HepG2 (cell line): ENCODE results near the gene APBB1IP. TPM values are rescaled to one million over a fixed set of nuclear protein-coding genes. Genes with fewer than 3 reads are reported as not detected.

Experiments
- ATAC-seq: fragments of 200-7000 bp; cut with Tn5 transposase; 3 replicates; pipeline ENCODE4 v1.9.1; 2020; ENCODE audit warnings: mild to moderate bottlenecking, moderate library complexity
- Bru-seq: library from RNA; stranded (reverse); fragments of 400-500 nt; gene quantifications from one replicate; lab custom pipeline; 2021; lab: Mats Ljungman, UMichigan
- BruChase-seq, 2 experiments: library from RNA; stranded (reverse); fragments of 400-500 nt; gene quantifications; one replicate each; lab custom pipeline; 2021; lab: Mats Ljungman, UMichigan
- BruUV-seq: library from RNA; stranded (reverse); fragments of 400-500 nt; replicated peaks from 2 replicates; lab custom pipeline; 2021; lab: Mats Ljungman, UMichigan
- CTCF ChIA-PET: fragments of 300-600 bp; formaldehyde crosslinking; extraction: SDS; loops from one replicate; lab custom pipeline; 2021; ENCODE audit warnings: low total read pairs, inconsistent platforms, low intra/inter-chr PET ratio; lab: Yijun Ruan, JAX
- POLR2A ChIA-PET: fragments of 350-600 bp; sonication (Branson Sonifier 250); formaldehyde crosslinking; loops from one replicate; lab custom pipeline; 2020; ENCODE audit warnings: antibody characterized with exemption, inconsistent platforms; lab: Yijun Ruan, JAX
- DNase-seq: peaks from one replicate; pipeline ENCODE4 v3.0.0-alpha.2; 2015; ENCODE audit warnings: low spot score
- FAIRE-seq: peaks from 3 replicates; lab custom pipeline; 2011; peaks lifted over from hg19 to GRCh38; lab: Jason Lieb, UNC
- H2AFZ ChIP-seq: one replicate; pipeline ENCODE4 v1.6.1; 2011; ENCODE audit warnings: low read length, inconsistent platforms
- H3K27ac ChIP-seq: fragments of 300-600 bp; 3 replicates; pipeline ENCODE4 v1.8.0; 2011; ENCODE audit warnings: mixed run types, mild to moderate bottlenecking, mixed read lengths, low read length, inconsistent platforms; ENCODE audit not compliant: insufficient read depth; ENCODE audit errors: extremely low read length
- H3K27me3 ChIP-seq, 2 experiments: fragments of 200-600 bp in 1 of 2; 2 replicates in 1 of 2; 3 replicates in 1 of 2; pipeline versions ENCODE4 v1.6.0 to v1.8.0; 2011; ENCODE audit warnings: low read length in 2 of 2, mild to moderate bottlenecking in 2 of 2, moderate library complexity in 2 of 2, inconsistent platforms in 1 of 2; ENCODE audit not compliant: insufficient read depth in 2 of 2, control insufficient read depth in 1 of 2
- H3K36me3 ChIP-seq, 2 experiments: fragments of 200-600 bp in 1 of 2; replicated peaks in 1 of 2; 2 replicates in 1 of 2; 3 replicates in 1 of 2; pipeline versions ENCODE4 v1.5.1 to v1.8.0; 2011; ENCODE audit warnings: low read length in 2 of 2, inconsistent platforms in 1 of 2; ENCODE audit not compliant: insufficient read depth in 2 of 2, control insufficient read depth in 1 of 2
- H3K4me1 ChIP-seq: 2 replicates; pipeline ENCODE4 v1.5.1; 2012; ENCODE audit warnings: low read length, inconsistent platforms; ENCODE audit not compliant: insufficient read depth
- H3K4me2 ChIP-seq: 2 replicates; pipeline ENCODE4 v1.6.0; 2011; ENCODE audit warnings: low read depth, low read length, inconsistent platforms
- H3K4me3 ChIP-seq, 3 experiments: fragments of 200-600 bp in 1 of 3; sonication (generic), shearing (Covaris generic) in 1 of 3; replicated peaks in 1 of 3; 2 replicates each; pipeline ENCODE4 v1.5.1; 2011 to 2016; ENCODE audit warnings: low read length in 3 of 3, inconsistent platforms in 2 of 3, low read depth in 2 of 3, mild to moderate bottlenecking in 2 of 3, control low read depth in 1 of 3, mixed read lengths in 1 of 3; ENCODE audit not compliant: insufficient read depth in 1 of 3
- H3K79me2 ChIP-seq: one replicate; pipeline ENCODE4 v1.6.1; 2011; ENCODE audit warnings: low read length, inconsistent platforms; ENCODE audit not compliant: insufficient read depth
- H3K9ac ChIP-seq: 2 replicates; pipeline ENCODE4 v1.6.0; 2011; ENCODE audit warnings: mild to moderate bottlenecking, low read depth, low read length, inconsistent platforms; ENCODE audit not compliant: insufficient read depth
- H3K9me3 ChIP-seq: 2 replicates; pipeline ENCODE4 v1.5.1; 2012; ENCODE audit warnings: mild to moderate bottlenecking, low read length
- H4K20me1 ChIP-seq: 2 replicates; pipeline ENCODE4 v1.6.0; 2011; ENCODE audit warnings: inconsistent platforms, mild to moderate bottlenecking, low read length, moderate library complexity; ENCODE audit not compliant: insufficient read depth
- CEBPB ChIP-seq: IDR thresholded peaks from 2 replicates; pipeline ENCODE4 v1.6.1; 2011; ENCODE audit warnings: low read depth, low read length, improper control_type of control experiment, borderline replicate concordance
- HDAC1 ChIP-seq: sonication (generic); formaldehyde crosslinking; IDR thresholded peaks from 2 replicates; pipeline ENCODE4 v1.5.1; 2020; ENCODE audit warnings: mild to moderate bottlenecking, missing genetic modification reagents
- MAFF ChIP-seq: IDR thresholded peaks from 2 replicates; pipeline ENCODE4 v1.6.1; 2011; ENCODE audit warnings: low read depth, low read length, improper control_type of control experiment
- MAFK ChIP-seq, 2 experiments: IDR thresholded peaks in 1 of 2; conservative IDR thresholded peaks in 1 of 2; 2 replicates each; pipeline ENCODE4 v1.6.1; 2011; ENCODE audit warnings: improper control_type of control experiment in 2 of 2, low read length in 2 of 2
- TCF7L2 ChIP-seq: IDR thresholded peaks from 2 replicates; pipeline ENCODE4 v1.6.1; 2011; ENCODE audit warnings: mild to moderate bottlenecking, low read depth, low read length, moderate library complexity
- ZBTB37 ChIP-seq: sonication (generic); formaldehyde crosslinking; IDR thresholded peaks from 2 replicates; pipeline ENCODE4 v1.4.0; 2020; ENCODE audit warnings: mild to moderate bottlenecking, missing genetic modification reagents
- WGBS: methylation state at CpG from one replicate; pipeline ENCODE4 v1.1.6; 2017; ENCODE audit warnings: low lambda C conversion rate; 5-methylcytosine and 5-hydroxymethylcytosine counted together
- in situ Hi-C: cut with HindIII; loops from 2 replicates; pipeline ENCODE4 v1.10.0; 2017; ENCODE audit warnings: low pct_unique_long_range_greater_than_20kb; ENCODE audit not compliant: extremely low pct_ligation_motif_present
- intact Hi-C: fragments of 100-400 bp; cut with micrococcal nuclease; formaldehyde crosslinking; loops from one replicate; pipeline ENCODE4 v1.10.0; 2022; ENCODE audit not compliant: unreplicated experiment
- long read RNA-seq, 2 experiments: library from RNA in 1 of 2; library from polyadenylated mRNA in 1 of 2; stranded (forward) in 1 of 2; unstranded in 1 of 2; transcript quantifications; one replicate each; pipeline ENCODE4 v2.0.0, GENCODE V29; 2019 to 2022
- polyA minus RNA-seq, 3 experiments: library from RNA; depleted of rRNA, polyadenylated mRNA; stranded (reverse); fragments of >200 nt; gene quantifications; 2 replicates each; pipeline ENCODE4 v1.2.3, GENCODE V29; 2011; ENCODE audit warnings: low replicate concordance in 1 of 3
- polyA plus RNA-seq, 8 experiments: library from polyadenylated mRNA; depleted of rRNA in 3 of 8; stranded (reverse) in 7 of 8; unstranded in 1 of 8; fragments of >200 nt; fragmentation: Illumina TruSeq in 4 of 8; extraction: Trizol in 4 of 8; gene quantifications; 2 replicates each; pipeline versions ENCODE4 v1.2.1 to v1.2.3, GENCODE V29; 2011 to 2016; ENCODE audit warnings: low read depth in 4 of 8, missing spikeins in 1 of 8, mixed read lengths in 1 of 8; ENCODE audit not compliant: insufficient read depth in 1 of 8
- total RNA-seq, 5 experiments: library from RNA; depleted of rRNA; stranded (reverse); fragments of >200 nt; fragmentation: Illumina TruSeq; extraction: Trizol; gene quantifications; 2 replicates each; pipeline ENCODE4 v1.2.3, GENCODE V29; 2016; ENCODE audit warnings: low read depth in 1 of 5
- TF ChIP-seq, protein P1 (sequence below): IDR thresholded peaks from 2 replicates; pipeline ENCODE4 v1.6.1; 2016; ENCODE audit warnings: missing biosample characterization, missing genetic modification reagents, low read depth

The APBB1IP gene, protein sequence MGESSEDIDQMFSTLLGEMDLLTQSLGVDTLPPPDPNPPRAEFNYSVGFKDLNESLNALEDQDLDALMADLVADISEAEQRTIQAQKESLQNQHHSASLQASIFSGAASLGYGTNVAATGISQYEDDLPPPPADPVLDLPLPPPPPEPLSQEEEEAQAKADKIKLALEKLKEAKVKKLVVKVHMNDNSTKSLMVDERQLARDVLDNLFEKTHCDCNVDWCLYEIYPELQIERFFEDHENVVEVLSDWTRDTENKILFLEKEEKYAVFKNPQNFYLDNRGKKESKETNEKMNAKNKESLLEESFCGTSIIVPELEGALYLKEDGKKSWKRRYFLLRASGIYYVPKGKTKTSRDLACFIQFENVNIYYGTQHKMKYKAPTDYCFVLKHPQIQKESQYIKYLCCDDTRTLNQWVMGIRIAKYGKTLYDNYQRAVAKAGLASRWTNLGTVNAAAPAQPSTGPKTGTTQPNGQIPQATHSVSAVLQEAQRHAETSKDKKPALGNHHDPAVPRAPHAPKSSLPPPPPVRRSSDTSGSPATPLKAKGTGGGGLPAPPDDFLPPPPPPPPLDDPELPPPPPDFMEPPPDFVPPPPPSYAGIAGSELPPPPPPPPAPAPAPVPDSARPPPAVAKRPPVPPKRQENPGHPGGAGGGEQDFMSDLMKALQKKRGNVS
- total RNA-seq (2016; rRNA removed; fragmentation: Illumina TruSeq; extraction: Trizol) (not detected in 2 replicates), polyA plus RNA-seq (2011; rRNA removed) (0.08 TPM in 1 of 2 replicates, not detected in the other), polyA minus RNA-seq (2011; rRNA and poly(A)+ RNA removed; ENCODE audit: low replicate concordance) (0.05 TPM in 1 of 2 replicates, not detected in the other), Bru-seq, nascent RNA (percentile 10 among the genes with signal in this experiment), BruChase-seq, experiment 1, labeled RNA remaining after a 6-hour chase (percentile 4 among the genes with signal in this experiment), BruChase-seq, experiment 2, labeled RNA remaining after a 2-hour chase (percentile 11 among the genes with signal in this experiment)
- not detected in 2 replicates for total RNA-seq (2016; cell fraction: cytosol; rRNA removed; fragmentation: Illumina TruSeq; extraction: Trizol; ENCODE audit: low read depth)
- total RNA-seq (2016; cell fraction: insoluble cytoplasmic fraction; rRNA removed; fragmentation: Illumina TruSeq; extraction: Trizol), result not detected in 2 replicates
- total RNA-seq (2016; cell fraction: membrane; rRNA removed; fragmentation: Illumina TruSeq; extraction: Trizol), result not detected in 2 replicates
- total RNA-seq (2016; cell fraction: nucleus; rRNA removed; fragmentation: Illumina TruSeq; extraction: Trizol), result not detected in 2 replicates
- polyA plus RNA-seq (2011; cell fraction: cytosol; rRNA removed), result not detected in 2 replicates
- polyA plus RNA-seq (2011; cell fraction: nucleus; rRNA removed), result not detected in 2 replicates
- polyA plus RNA-seq (2012), result not detected in 2 replicates
- polyA plus RNA-seq (2016; cell fraction: cytosol; fragmentation: Illumina TruSeq; extraction: Trizol; ENCODE audit: low read depth), result not detected in 2 replicates
- polyA plus RNA-seq (2016; cell fraction: insoluble cytoplasmic fraction; fragmentation: Illumina TruSeq; extraction: Trizol; ENCODE audit: low read depth), result not detected in 2 replicates
- polyA plus RNA-seq (2016; cell fraction: membrane; fragmentation: Illumina TruSeq; extraction: Trizol; ENCODE audit: low read depth), result not detected in 2 replicates
- polyA plus RNA-seq (2016; cell fraction: nucleus; fragmentation: Illumina TruSeq; extraction: Trizol; ENCODE audit: insufficient read depth, low read depth), result not detected in 2 replicates
- not detected in 2 replicates for polyA minus RNA-seq (2011; cell fraction: cytosol; rRNA and poly(A)+ RNA removed)
- not detected in 2 replicates for polyA minus RNA-seq (2011; cell fraction: nucleus; rRNA and poly(A)+ RNA removed)
- long read RNA-seq, experiment 1, result 0 reads
- long read RNA-seq, experiment 2, result 0 reads

GRCh38 chr10:26437637-26438461 is at the start of gene APBB1IP:
Gene APBB1IP (plus strand): TSS chr10:26438341. CDS start chr10:26492327, 53,986 bp downstream.
- Histone ChIP-seq H3K9me3 (0 out of 2 replicates have a peak, but pooled peaks cover under 1% of the 10 kb centered on the region), H3K4me1 (no peaks in the 10 kb centered on the region), H3K27ac (no peak within 1 kb of the TSS), H3K79me2 (no peaks in the 10 kb centered on the region), H3K27me3 (peaks cover 2 to 20% of the 10 kb centered on the region in 2 experiments; a peak in 3 of 5 replicates)
- ChIA-PET CTCF (no interaction called here), POLR2A (no interaction called here)
- in situ Hi-C loops, result no loop called here
- intact Hi-C loops, result no loop called here
- ATAC-seq, result peak; percentile 62
- no TSS peak for BruUV-seq
- no peak for DNase-seq
- TF ChIP-seq HDAC1 (CRISPR knock-in tag) (no peak), MAFF (0 out of 2 replicates have a peak, but pooled peaks have one; percentile 22), ZBTB37 (CRISPR knock-in tag) (no peak), TCF7L2 (no peak), MAFK (conservative IDR thresholded peaks at IDR 0.05 in 1 of 2, IDR thresholded peaks at IDR 0.05 in 1 of 2; ENCODE audit: low read length in 2 of 2) (peak; percentile 29 to 51; a peak in 2 of 4 replicates), CEBPB (peak; percentile 10; the same call in 1 of the 2 replicates)
- TF ChIP-seq, protein P1, sequence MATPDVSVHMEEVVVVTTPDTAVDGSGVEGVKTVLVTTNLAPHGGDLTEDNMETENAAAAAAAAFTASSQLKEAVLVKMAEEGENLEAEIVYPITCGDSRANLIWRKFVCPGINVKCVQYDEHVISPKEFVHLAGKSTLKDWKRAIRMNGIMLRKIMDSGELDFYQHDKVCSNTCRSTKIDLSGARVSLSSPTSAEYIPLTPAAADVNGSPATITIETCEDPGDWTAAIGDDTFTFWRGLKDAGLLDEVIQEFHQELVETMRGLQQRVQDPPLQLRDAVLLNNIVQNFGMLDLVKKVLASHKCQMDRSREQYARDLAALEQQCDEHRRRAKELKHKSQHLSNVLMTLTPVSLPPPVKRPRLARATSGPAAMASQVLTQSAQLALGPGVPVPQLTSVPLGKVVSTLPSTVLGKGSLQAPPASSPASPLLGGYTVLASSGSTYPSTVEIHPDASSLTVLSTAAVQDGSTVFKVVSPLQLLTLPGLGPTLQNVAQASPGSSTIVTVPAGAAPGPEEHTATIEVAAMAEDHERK (CRISPR knock-in tag), result no peak
- TF ChIP-seq, all 625 proteins: peak for 3
- Histone ChIP-seq H4K20me1 (no peaks in the 10 kb centered on the region), H3K36me3 (no peaks in the 10 kb centered on the region), H2AFZ (no peak within 1 kb of the TSS), H3K9ac (no peak within 1 kb of the TSS), H3K4me2 (no peak within 1 kb of the TSS), H3K4me3 (no peak within 1 kb of the TSS)
- no peak for FAIRE-seq
- 20% methylated on average over 26 of the region's 36 CpGs for WGBS
